Activated T-cell treated with anti-CD3 and anti-CD28 coated beads for 1 hour (primary cell): ENCODE results near the gene CLEC4A.
"Not testable (repeated sequence)": the region's sequence is repeated elsewhere in the genome, so short reads cannot be mapped to it uniquely, and the experiment has no call there.

Source experiments
- DNase-seq: peaks from one replicate; pipeline ENCODE4 v3.0.0-alpha.2; 2020; ENCODE audit warnings: low read depth

Gene CLEC4A

GRCh38 chr12:8123124-8123912, at the start of gene CLEC4A:
Gene CLEC4A, plus strand, starts transcription at chr12:8123617. Its CDS starts 262 bp downstream, at chr12:8123879.
- no peak for DNase-seq

- no peak for DNase-seq
Observed at GRCh38 chr12:8075935-8076334, 47.5 kb upstream of the CLEC4A start.

- DNase-seq, result no peak
Observed at GRCh38 chr12:8076366-8076765, 47.1 kb upstream of the CLEC4A start.

GRCh38 chr12:8077207-8077606, 46.2 kb upstream of the CLEC4A start:
- no peak for DNase-seq

- DNase-seq, result peak; percentile 41
Observed at GRCh38 chr12:8078398-8078797, 45.0 kb upstream of the CLEC4A start.

GRCh38 chr12:8078916-8079315, 44.5 kb upstream of the CLEC4A start:
- DNase-seq, result no peak

GRCh38 chr12:8080120-8080519, 43.3 kb upstream of the CLEC4A start:
- no peak for DNase-seq

GRCh38 chr12:8081251-8081920, 42.0 kb upstream of the CLEC4A start:
- DNase-seq, result no peak

- no peak for DNase-seq
Observed at GRCh38 chr12:8082808-8083100, 40.7 kb upstream of the CLEC4A start.

- not testable (repeated sequence) for DNase-seq
Observed at GRCh38 chr12:8084351-8084750, 39.1 kb upstream of the CLEC4A start.

- no peak for DNase-seq
Observed at GRCh38 chr12:8087666-8088065, 35.8 kb upstream of the CLEC4A start.

- no peak for DNase-seq
Observed at GRCh38 chr12:8088574-8088973, 34.8 kb upstream of the CLEC4A start.

GRCh38 chr12:8089277-8089676, 34.1 kb upstream of the CLEC4A start:
- DNase-seq, result not testable (repeated sequence)

GRCh38 chr12:8089716-8090115, 33.7 kb upstream of the CLEC4A start:
- no peak for DNase-seq

- no peak for DNase-seq
Observed at GRCh38 chr12:8093291-8093690, 30.1 kb upstream of the CLEC4A start.

GRCh38 chr12:8096281-8096915, 27.0 kb upstream of the CLEC4A start:
- DNase-seq, result no peak

GRCh38 chr12:8099235-8099634, 24.2 kb upstream of the CLEC4A start:
- DNase-seq, result no peak

GRCh38 chr12:8108808-8109398, 14.5 kb upstream of the CLEC4A start:
- DNase-seq, result peak; percentile 65

- not testable (repeated sequence) for DNase-seq
Observed at GRCh38 chr12:8113117-8113516, 10.3 kb upstream of the CLEC4A start.

GRCh38 chr12:8120072-8120713, 3.2 kb upstream of the CLEC4A start:
- DNase-seq, result no peak

GRCh38 chr12:8127138-8127537, 3.7 kb downstream of the CLEC4A start:
- no peak for DNase-seq

- not testable (repeated sequence) for DNase-seq
Observed at GRCh38 chr12:8133636-8134397, 10.4 kb downstream of the CLEC4A start.
